Chondrocyte (in vitro differentiated cells): ENCODE data around the gene TBRG4. TPM values are rescaled to one million over a fixed set of nuclear protein-coding genes. Genes with fewer than 3 reads are reported as not detected.

Experiments
- DNase-seq: peaks from one replicate; pipeline ENCODE4 v3.0.0; 2021; ENCODE audit warnings: mixed read lengths, low spot score
- H3K27ac Mint-ChIP-seq: one replicate; pipeline ENCODE4 v1.8.0; 2021; ENCODE audit warnings: mild to moderate bottlenecking, moderate library complexity, mixed read lengths; ENCODE audit not compliant: unreplicated experiment
- H3K27me3 Mint-ChIP-seq: 2 replicates; pipeline ENCODE4 v1.8.0; 2021; ENCODE audit warnings: low read depth, mixed read lengths
- H3K36me3 Mint-ChIP-seq: 2 replicates; pipeline ENCODE4 v1.8.0; 2021; ENCODE audit warnings: low read depth, mixed read lengths
- H3K4me1 Mint-ChIP-seq: 2 replicates; pipeline ENCODE4 v1.8.0; 2021; ENCODE audit warnings: low read depth, mild to moderate bottlenecking, mixed read lengths
- H3K4me3 Mint-ChIP-seq: one replicate; pipeline ENCODE4 v1.8.0; 2021; ENCODE audit warnings: mild to moderate bottlenecking, moderate library complexity, mixed read lengths; ENCODE audit not compliant: unreplicated experiment
- H3K9me3 Mint-ChIP-seq: 2 replicates; pipeline ENCODE4 v1.8.0; 2021; ENCODE audit warnings: low read depth, mixed read lengths
- total RNA-seq: library from RNA; stranded (reverse); gene quantifications from 3 replicates; pipeline ENCODE4 v1.2.1, GENCODE V29; 2021
- TF ChIP-seq, protein P1 (sequence below): fragments of 200-600 bp; sonication (generic); IDR thresholded peaks from 2 replicates; pipeline ENCODE4 v1.5.0; 2021; ENCODE audit warnings: antibody characterized with exemption, mild to moderate bottlenecking, moderate library complexity

Gene TBRG4
- total RNA-seq, 1 donor from 2014 or later = 39.5 TPM

DNA sequence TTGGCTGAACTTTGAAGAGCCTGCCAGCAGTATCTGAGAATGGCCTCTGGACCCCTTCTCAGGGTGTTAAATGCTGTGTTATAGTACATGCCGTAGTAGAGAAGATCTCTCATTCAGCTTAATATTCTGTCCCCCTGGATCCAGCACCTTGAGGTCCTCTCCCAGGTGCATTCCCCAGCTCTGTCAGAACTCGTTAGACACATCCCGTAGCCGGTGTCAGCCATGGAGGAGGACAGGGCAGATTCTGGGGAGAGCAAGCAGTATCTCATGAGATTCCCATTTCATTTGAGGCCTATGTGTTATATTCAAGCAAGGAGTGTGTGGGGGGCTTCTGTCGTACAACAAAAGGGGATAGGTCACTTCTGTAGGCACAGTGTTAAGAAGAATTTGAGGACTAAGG, 57.6 kb downstream of the TBRG4 start:
- H3K4me3 Mint-ChIP-seq = no peak overlapping the region
- no peaks in the 10 kb centered on the region for H3K4me1 Mint-ChIP-seq
- H3K27ac Mint-ChIP-seq = no peak overlapping the region
- TF ChIP-seq, protein P1, sequence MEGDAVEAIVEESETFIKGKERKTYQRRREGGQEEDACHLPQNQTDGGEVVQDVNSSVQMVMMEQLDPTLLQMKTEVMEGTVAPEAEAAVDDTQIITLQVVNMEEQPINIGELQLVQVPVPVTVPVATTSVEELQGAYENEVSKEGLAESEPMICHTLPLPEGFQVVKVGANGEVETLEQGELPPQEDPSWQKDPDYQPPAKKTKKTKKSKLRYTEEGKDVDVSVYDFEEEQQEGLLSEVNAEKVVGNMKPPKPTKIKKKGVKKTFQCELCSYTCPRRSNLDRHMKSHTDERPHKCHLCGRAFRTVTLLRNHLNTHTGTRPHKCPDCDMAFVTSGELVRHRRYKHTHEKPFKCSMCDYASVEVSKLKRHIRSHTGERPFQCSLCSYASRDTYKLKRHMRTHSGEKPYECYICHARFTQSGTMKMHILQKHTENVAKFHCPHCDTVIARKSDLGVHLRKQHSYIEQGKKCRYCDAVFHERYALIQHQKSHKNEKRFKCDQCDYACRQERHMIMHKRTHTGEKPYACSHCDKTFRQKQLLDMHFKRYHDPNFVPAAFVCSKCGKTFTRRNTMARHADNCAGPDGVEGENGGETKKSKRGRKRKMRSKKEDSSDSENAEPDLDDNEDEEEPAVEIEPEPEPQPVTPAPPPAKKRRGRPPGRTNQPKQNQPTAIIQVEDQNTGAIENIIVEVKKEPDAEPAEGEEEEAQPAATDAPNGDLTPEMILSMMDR = no peak
- H3K9me3 Mint-ChIP-seq = peaks cover 3% of the 10 kb centered on the region
- H3K27me3 Mint-ChIP-seq = no peaks in the 10 kb centered on the region
- H3K36me3 Mint-ChIP-seq = peaks cover 2% of the 10 kb centered on the region
- peak; percentile 24 for DNase-seq

DNA sequence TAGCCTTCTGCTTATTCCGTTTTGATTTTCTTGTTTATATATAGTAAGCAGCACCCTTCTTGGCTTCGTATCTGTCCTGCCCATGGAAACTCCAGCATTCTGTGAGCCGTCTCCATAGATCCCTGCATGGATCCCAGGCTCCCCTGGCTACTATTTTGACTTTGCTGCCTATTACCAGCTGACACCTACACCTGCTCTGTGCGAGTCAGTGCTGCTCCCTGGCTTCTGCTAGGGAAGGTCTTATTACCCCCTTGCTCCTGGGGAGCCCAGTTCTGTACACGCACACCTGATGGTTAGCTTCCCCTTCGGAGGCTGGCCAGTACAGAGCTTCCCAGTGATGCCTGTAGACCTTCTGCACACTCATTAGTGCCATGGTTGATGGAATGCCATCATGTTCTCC, 58.1 kb downstream of the TBRG4 start:
- H3K27me3 Mint-ChIP-seq = no peaks in the 10 kb centered on the region
- peaks cover 2% of the 10 kb centered on the region for H3K36me3 Mint-ChIP-seq
- no peak overlapping the region for H3K4me3 Mint-ChIP-seq
- no peaks in the 10 kb centered on the region for H3K4me1 Mint-ChIP-seq
- peaks cover 3% of the 10 kb centered on the region for H3K9me3 Mint-ChIP-seq
- DNase-seq = peak; percentile 38
- TF ChIP-seq, protein P1 = no peak
- no peak overlapping the region for H3K27ac Mint-ChIP-seq

DNA sequence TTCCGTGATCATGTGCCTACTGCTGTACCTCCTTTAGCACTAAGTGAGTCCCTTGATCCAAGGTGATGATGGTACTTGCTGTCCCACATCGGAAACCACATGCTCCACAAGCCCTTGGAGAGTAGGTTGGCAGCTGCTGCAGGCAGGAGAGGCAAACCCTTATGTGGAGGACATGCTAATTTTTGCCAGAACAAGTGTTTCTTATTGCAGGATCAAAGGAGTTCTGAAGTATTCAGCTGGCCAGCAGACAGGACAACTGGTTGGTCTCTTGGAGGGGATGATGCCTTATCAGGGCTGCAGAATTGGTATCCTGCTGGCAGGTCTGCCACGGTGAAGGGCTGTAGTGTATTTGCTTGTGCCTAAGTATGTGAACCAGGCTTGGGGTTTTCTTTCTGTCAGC, 59.5 kb downstream of the TBRG4 start:
- DNase-seq = peak; percentile 15
- TF ChIP-seq, protein P1 = no peak
- peaks cover 2% of the 10 kb centered on the region for H3K36me3 Mint-ChIP-seq
- H3K4me1 Mint-ChIP-seq = no peaks in the 10 kb centered on the region
- H3K27me3 Mint-ChIP-seq = no peaks in the 10 kb centered on the region
- peaks cover 3% of the 10 kb centered on the region for H3K9me3 Mint-ChIP-seq
- no peak overlapping the region for H3K27ac Mint-ChIP-seq
- H3K4me3 Mint-ChIP-seq = no peak overlapping the region

DNA sequence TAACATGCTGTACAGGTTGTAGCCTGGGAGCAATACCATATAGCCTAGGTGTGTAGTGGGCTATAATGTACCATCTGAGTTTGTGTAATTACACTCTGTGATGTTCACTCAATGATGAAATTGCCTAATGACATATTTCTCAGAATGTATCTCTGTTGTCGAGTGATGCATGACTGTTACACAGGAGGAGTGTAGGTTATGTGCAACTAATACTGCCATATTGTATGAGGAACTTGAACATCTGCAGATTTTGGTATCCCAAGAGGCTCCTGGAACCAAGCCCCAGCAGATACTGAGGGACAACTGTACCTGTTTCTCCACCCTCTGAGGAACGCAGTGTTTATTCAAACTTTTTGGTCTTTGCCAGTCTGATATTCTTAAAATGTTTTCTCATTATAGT, 61.3 kb downstream of the TBRG4 start:
- TF ChIP-seq, protein P1 = no peak

More for the DNA sequence above, 61.3 kb downstream of the TBRG4 start:
- H3K4me3 Mint-ChIP-seq = no peak overlapping the region
- H3K9me3 Mint-ChIP-seq = no peaks in the 10 kb centered on the region
- no peaks in the 10 kb centered on the region for H3K27me3 Mint-ChIP-seq
- peaks cover 3% of the 10 kb centered on the region for H3K36me3 Mint-ChIP-seq
- H3K4me1 Mint-ChIP-seq = no peaks in the 10 kb centered on the region
- H3K27ac Mint-ChIP-seq = no peak overlapping the region
- DNase-seq = no peak

Other genes with a start within 250 kb of the TBRG4 start
- 21.9 to 22.2 TPM (median 22.2 TPM) in 3 replicates for gene PURB, start 226.2 kb downstream of the TBRG4 start, total RNA-seq
- gene MYO1G, start 132.7 kb downstream of the TBRG4 start, total RNA-seq = 0.05 to 0.36 TPM in 2 of 3 replicates, not detected in the other
- gene CCM2, start 111.5 kb downstream of the TBRG4 start, total RNA-seq = 43.7 to 53.7 TPM (median 47.8 TPM) in 3 replicates
- 12.4 to 21.9 TPM (median 19.0 TPM) in 3 replicates for gene NACAD, start 22.7 kb downstream of the TBRG4 start, total RNA-seq
- not detected in 3 replicates for gene RAMP3, start 46.1 kb upstream of the TBRG4 start, total RNA-seq